ENCODE measurements around the gene AMFR.
"Not testable (repeated sequence)": the region's sequence is repeated elsewhere in the genome, so short reads cannot be mapped to it uniquely, and the experiment has no call there.

The AMFR gene

GRCh38 chr16:56419740-56420548 is 5.4 kb downstream of the AMFR start:
- FAIRE-seq (no peak), DNase-seq (ENCODE audit: insufficient read length, low spot score) (no peak)
- TF ChIP-seq POLR2A (IDR thresholded peaks at IDR 0.05; ENCODE audit: low read depth, low read length) = no peak

- DNase-seq (ENCODE audit: insufficient read length, low spot score) (no peak), FAIRE-seq (no peak)
- TF ChIP-seq POLR2A (IDR thresholded peaks at IDR 0.05; ENCODE audit: low read depth, low read length) = no peak
These were observed 8.2 kb downstream of the AMFR start for GRCh38 chr16:56417138-56417537.

GRCh38 chr16:56415875-56416274 is 9.5 kb downstream of the AMFR start:
- DNase-seq (ENCODE audit: insufficient read length, low spot score) (no peak), FAIRE-seq (no peak)
- TF ChIP-seq POLR2A (IDR thresholded peaks at IDR 0.05; ENCODE audit: low read depth, low read length) = no peak

GRCh38 chr16:56414366-56414765 is 11.0 kb downstream of the AMFR start:
- DNase-seq (ENCODE audit: insufficient read length, low spot score) (no peak), FAIRE-seq (no peak)
- TF ChIP-seq POLR2A (IDR thresholded peaks at IDR 0.05; ENCODE audit: low read depth, low read length) = no peak

- FAIRE-seq (no peak), DNase-seq (ENCODE audit: insufficient read length, low spot score) (no peak)
- TF ChIP-seq POLR2A (IDR thresholded peaks at IDR 0.05; ENCODE audit: low read depth, low read length) = no peak
These were observed 12.0 kb downstream of the AMFR start for GRCh38 chr16:56413381-56413780.

- no peak for FAIRE-seq
- no peak for TF ChIP-seq POLR2A (IDR thresholded peaks at IDR 0.05; ENCODE audit: low read depth, low read length)
These were observed 13.7 kb downstream of the AMFR start for GRCh38 chr16:56411624-56412023.

GRCh38 chr16:56411123-56411522 is 14.2 kb downstream of the AMFR start:
- no peak for DNase-seq (ENCODE audit: insufficient read length, low spot score)
- FAIRE-seq = no peak
- TF ChIP-seq POLR2A (IDR thresholded peaks at IDR 0.05; ENCODE audit: low read depth, low read length) = no peak

More at GRCh38 chr16:56411624-56412023, 13.7 kb downstream of the AMFR start:
- no peak for DNase-seq (ENCODE audit: insufficient read length, low spot score)

GRCh38 chr16:56409195-56409594 is 16.1 kb downstream of the AMFR start:
- DNase-seq (ENCODE audit: insufficient read length, low spot score) (no peak), FAIRE-seq (peak; percentile 27)
- no peak for TF ChIP-seq POLR2A (IDR thresholded peaks at IDR 0.05; ENCODE audit: low read depth, low read length)

- TF ChIP-seq POLR2A (IDR thresholded peaks at IDR 0.05; ENCODE audit: low read depth, low read length) = no peak
- FAIRE-seq = no peak
- no peak for DNase-seq (ENCODE audit: insufficient read length, low spot score)
These were observed 16.8 kb downstream of the AMFR start for GRCh38 chr16:56408379-56409098.

GRCh38 chr16:56405977-56406672 is 19.2 kb downstream of the AMFR start:
- DNase-seq (ENCODE audit: insufficient read length, low spot score) = no peak

GRCh38 chr16:56401482-56401881 is 23.9 kb downstream of the AMFR start:
- TF ChIP-seq POLR2A (IDR thresholded peaks at IDR 0.05; ENCODE audit: low read depth, low read length) = no peak
- DNase-seq (ENCODE audit: insufficient read length, low spot score) (no peak), FAIRE-seq (no peak)

More at GRCh38 chr16:56405977-56406672, 19.2 kb downstream of the AMFR start:
- FAIRE-seq = no peak
- no peak for TF ChIP-seq POLR2A (IDR thresholded peaks at IDR 0.05; ENCODE audit: low read depth, low read length)

GRCh38 chr16:56400458-56400857 is 24.9 kb downstream of the AMFR start:
- DNase-seq (ENCODE audit: insufficient read length, low spot score) (no peak), FAIRE-seq (no peak)
- TF ChIP-seq POLR2A (IDR thresholded peaks at IDR 0.05; ENCODE audit: low read depth, low read length) = no peak

GRCh38 chr16:56399486-56399885 is 25.9 kb downstream of the AMFR start:
- FAIRE-seq (no peak), DNase-seq (ENCODE audit: insufficient read length, low spot score) (no peak)
- TF ChIP-seq POLR2A (IDR thresholded peaks at IDR 0.05; ENCODE audit: low read depth, low read length) = no peak

GRCh38 chr16:56399047-56399446 is 26.3 kb downstream of the AMFR start:
- TF ChIP-seq POLR2A (IDR thresholded peaks at IDR 0.05; ENCODE audit: low read depth, low read length) = no peak
- no peak for FAIRE-seq
- no peak for DNase-seq (ENCODE audit: insufficient read length, low spot score)

- FAIRE-seq; DNase-seq (ENCODE audit: insufficient read length, low spot score): not testable (repeated sequence)
These were observed 28.6 kb downstream of the AMFR start for GRCh38 chr16:56396724-56397123.
